B cell (primary cell): Measurements from ENCODE around the gene PLCD3. TPM values are rescaled to one million over a fixed set of nuclear protein-coding genes. Genes with fewer than 3 reads are reported as not detected.

Experiments used
- ATAC-seq: fragments of 200-7000 bp; cut with Tn5 transposase; one replicate; pipeline ENCODE4 v1.10.0; 2021; ENCODE audit warnings: low read depth, mild to moderate bottlenecking, moderate number of reproducible peaks, moderate library complexity
- CTCF ChIA-PET: fragments of 350-600 bp; sonication (Branson Sonifier 250); formaldehyde crosslinking; loops from one replicate; lab custom pipeline; 2021; ENCODE audit warnings: antibody characterized with exemption, inconsistent platforms; lab: Charles Lee
- POLR2A ChIA-PET: fragments of 350-600 bp; sonication (Branson Sonifier 250); formaldehyde crosslinking; loops from one replicate; lab custom pipeline; 2021; ENCODE audit warnings: antibody characterized with exemption; lab: Charles Lee
- DNase-seq: peaks from one replicate; pipeline ENCODE4 v3.0.0; 2013
- H2AFZ ChIP-seq: 2 replicates; pipeline ENCODE4 v1.6.1; 2012; ENCODE audit warnings: mild to moderate bottlenecking, low read depth, low read length; ENCODE audit not compliant: insufficient read depth, poor library complexity, severe bottlenecking
- H3K27ac ChIP-seq, 2 donors: 1 replicate in 1 of 2; 2 replicates in 1 of 2; pipeline ENCODE4 v1.5.1; 2012 to 2013; ENCODE audit warnings: low read length in 2 of 2, mild to moderate bottlenecking in 2 of 2, moderate library complexity in 1 of 2
- H3K27me3 ChIP-seq, 4 experiments: fragments of 200-600 bp in 1 of 4; sonication (generic) in 1 of 4; replicated peaks in 1 of 4; 1 replicate in 2 of 4; 2 replicates in 2 of 4; pipeline versions ENCODE4 v1.6.1 to v1.7.0; 2013 to 2016; ENCODE audit warnings: low read length in 3 of 4, mild to moderate bottlenecking in 2 of 4, mixed read lengths in 1 of 4, moderate library complexity in 1 of 4; ENCODE audit not compliant: insufficient read depth in 4 of 4, control insufficient read depth in 3 of 4; ENCODE audit errors: control extremely low read depth in 1 of 4
- H3K36me3 ChIP-seq, 2 experiments: replicated peaks in 1 of 2; 1 replicate in 1 of 2; 2 replicates in 1 of 2; pipeline versions ENCODE4 v1.6.1 to v1.7.1; 2013; ENCODE audit warnings: low read length in 1 of 2; ENCODE audit not compliant: insufficient read depth in 2 of 2, control insufficient read depth in 1 of 2; ENCODE audit errors: control extremely low read depth in 1 of 2, extremely low read depth in 1 of 2
- H3K4me1 ChIP-seq, 2 donors: fragments of 200-600 bp in 1 of 2; sonication (generic) in 1 of 2; 1 replicate in 1 of 2; 2 replicates in 1 of 2; pipeline versions ENCODE4 v1.5.1 to v1.6.1; 2013 to 2017; ENCODE audit warnings: low read length in 2 of 2; ENCODE audit not compliant: control insufficient read depth in 2 of 2, insufficient read depth in 2 of 2
- H3K4me2 ChIP-seq: replicated peaks from 2 replicates; pipeline ENCODE3; 2012; ENCODE audit warnings: mild to moderate bottlenecking, low read depth, low read length; ENCODE audit not compliant: poor library complexity, severe bottlenecking
- H3K4me3 ChIP-seq, 5 experiments: fragments of 200-600 bp in 1 of 5; sonication (generic) in 1 of 5; 1 replicate in 3 of 5; 2 replicates in 2 of 5; pipeline versions ENCODE4 v1.5.1 to v1.7.0; 2011 to 2016; ENCODE audit warnings: low read length in 4 of 5, mild to moderate bottlenecking in 4 of 5, low read depth in 2 of 5, control low read depth in 1 of 5, moderate library complexity in 1 of 5; ENCODE audit not compliant: insufficient read depth in 1 of 5; ENCODE audit errors: control extremely low read depth in 1 of 5, extremely low read depth in 1 of 5
- H3K79me2 ChIP-seq: fragments of 200-600 bp; sonication (generic); one replicate; pipeline ENCODE4 v1.6.0; 2016; ENCODE audit warnings: low read length; ENCODE audit not compliant: control insufficient read depth, insufficient read depth
- H3K9ac ChIP-seq: fragments of 200-600 bp; sonication (generic); 2 replicates; pipeline ENCODE4 v1.6.1; 2017; ENCODE audit warnings: mild to moderate bottlenecking, low read length, moderate library complexity
- H3K9me3 ChIP-seq, 3 donors: one replicate each; pipeline versions ENCODE4 v1.6.1 to v1.7.1; 2013; ENCODE audit warnings: low read length in 2 of 3; ENCODE audit not compliant: control insufficient read depth in 2 of 3, insufficient read depth in 1 of 3; ENCODE audit errors: control extremely low read depth in 1 of 3
- H4K20me1 ChIP-seq: 2 replicates; pipeline ENCODE4 v1.6.0; 2012; ENCODE audit warnings: mild to moderate bottlenecking, low read length; ENCODE audit not compliant: insufficient read depth, control insufficient read depth, poor library complexity, severe bottlenecking
- H3K27ac Mint-ChIP-seq: one replicate; pipeline ENCODE4 v1.8.0; 2021; ENCODE audit warnings: mixed read lengths
- H3K27me3 Mint-ChIP-seq: one replicate; pipeline ENCODE4 v1.8.0; 2021; ENCODE audit warnings: mixed read lengths
- H3K4me1 Mint-ChIP-seq: one replicate; pipeline ENCODE4 v1.8.0; 2021; ENCODE audit warnings: mixed read lengths
- H3K4me3 Mint-ChIP-seq: one replicate; pipeline ENCODE4 v1.8.0; 2021; ENCODE audit warnings: mixed read lengths
- H3K9me3 Mint-ChIP-seq: one replicate; pipeline ENCODE4 v1.8.0; 2022; ENCODE audit warnings: mixed read lengths; ENCODE audit not compliant: insufficient read depth
- EZH2 ChIP-seq: IDR thresholded peaks from 2 replicates; pipeline ENCODE4 v1.6.1; 2012; ENCODE audit warnings: borderline replicate concordance, low read depth, mild to moderate bottlenecking, moderate library complexity, low read length; ENCODE audit not compliant: insufficient read depth, poor library complexity, severe bottlenecking
- WGBS: methylation state at CpG from one replicate; pipeline ENCODE4 v1.1.5; 2013; ENCODE audit warnings: missing lambda C conversion rate; ENCODE audit not compliant: insufficient coverage; 5-methylcytosine and 5-hydroxymethylcytosine counted together
- intact Hi-C: fragments of 100-400 bp; cut with micrococcal nuclease; formaldehyde crosslinking; loops from one replicate; pipeline ENCODE4 v1.10.0; 2022
- polyA plus RNA-seq: library from polyadenylated mRNA; depleted of rRNA; stranded (reverse); fragments of >200 nt; gene quantifications from 2 replicates; pipeline ENCODE4 v1.2.3, GENCODE V29; 2012
- total RNA-seq, 2 donors: library from RNA; stranded (reverse); fragments of 120-200 nt in 1 of 2; gene quantifications; 1 replicate in 1 of 2; 2 replicates in 1 of 2; pipeline versions ENCODE4 v1.2.3 to v1.2.4, GENCODE V29; 2013 to 2022
- TF ChIP-seq, protein P1 (sequence below): fragments of 200-600 bp; IDR thresholded peaks from one replicate; pipeline ENCODE4 v1.8.0; 2022; ENCODE audit warnings: antibody characterized with exemption, mild to moderate bottlenecking

The PLCD3 gene
- total and polyA plus RNA-seq, 2 donors (not counting 1 experiment from before 2014, with no cell fraction given) = 0.54 to 2.2 TPM

DNA sequence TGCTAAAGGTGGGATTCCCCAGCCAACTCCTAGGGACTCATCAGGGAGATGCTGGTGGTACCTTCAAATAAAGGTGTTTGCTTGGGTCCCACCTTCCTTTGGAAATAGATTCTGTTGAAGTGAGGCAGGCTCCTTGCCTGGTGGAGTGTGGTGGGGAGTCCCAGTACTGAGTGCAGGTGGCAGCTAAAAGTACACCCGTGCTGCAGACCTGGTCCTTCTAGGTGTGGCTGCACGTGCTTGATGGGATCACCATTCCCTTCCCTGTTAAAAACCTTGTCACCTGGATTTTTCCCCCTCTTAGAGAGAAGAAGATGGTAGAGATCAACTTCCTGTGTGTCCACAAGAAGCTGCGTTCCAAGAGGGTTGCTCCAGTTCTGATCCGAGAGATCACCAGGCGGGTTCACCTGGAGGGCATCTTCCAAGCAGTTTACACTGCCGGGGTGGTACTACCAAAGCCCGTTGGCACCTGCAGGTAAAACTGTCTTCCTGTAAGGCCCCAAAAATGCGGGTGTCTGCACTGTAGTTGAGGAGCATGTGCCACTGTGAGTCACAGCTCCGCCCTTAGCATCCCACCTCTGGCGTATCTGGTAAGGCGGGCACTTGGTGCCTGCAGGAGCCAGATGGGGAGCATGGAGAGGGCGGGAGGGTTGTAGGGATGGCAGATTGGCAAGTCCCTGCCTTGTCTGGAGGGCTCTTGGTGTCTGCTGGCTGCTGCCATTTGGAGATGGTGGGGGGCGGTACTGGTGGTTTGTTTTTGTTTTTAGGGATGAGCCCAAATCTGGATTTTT lies 34.0 kb downstream of the PLCD3 start:
- Histone ChIP-seq H3K4me1 (no peaks in the 10 kb centered on the region), H2AFZ (no peak overlapping the region), H3K9ac (no peak overlapping the region), H3K4me3 (no peak overlapping the region), H3K27me3 (no peaks in the 10 kb centered on the region), H3K4me2 (no peak overlapping the region), H4K20me1 (peaks cover 5% of the 10 kb centered on the region), H3K36me3 (peaks cover 2 to 74% of the 10 kb centered on the region in 2 experiments), H3K27ac (no peak overlapping the region), H3K9me3 (no peaks in the 10 kb centered on the region), H3K79me2 (peaks cover 4% of the 10 kb centered on the region)
- ATAC-seq (no peak), DNase-seq (no peak)
- no peak for TF ChIP-seq EZH2
- Mint-ChIP-seq H3K4me3 (no peak overlapping the region), H3K27me3 (no peaks in the 10 kb centered on the region), H3K4me1 (peaks cover 7% of the 10 kb centered on the region), H3K9me3 (no peaks in the 10 kb centered on the region), H3K27ac (no peak overlapping the region)
- CTCF ChIA-PET = interaction anchor here (0.9 to 5.2 kb wide), 23 partner anchors 8 to 320 kb away, joined by 3 to 62 read pairs (median 5); partner anchors contain the start of genes ACBD4, NMT1 and PLCD3
- POLR2A ChIA-PET = no interaction called here
- intact Hi-C loops = no loop called here
- 97% methylated on average over 11 of the region's 13 CpGs for WGBS

GRCh38 chr17:45096926-45097325 lies 35.4 kb downstream of the PLCD3 start:
- intact Hi-C loops = loop anchor here (2.0 kb wide), 1 partner anchor 36 kb away; the partner anchor contains the start of gene PLCD3
- Histone ChIP-seq H3K9me3 (no peaks in the 10 kb centered on the region), H3K4me3 (no peak overlapping the region), H3K79me2 (peaks cover 4% of the 10 kb centered on the region), H3K27ac (no peak overlapping the region), H3K36me3 (peaks cover 2 to 72% of the 10 kb centered on the region in 2 experiments), H4K20me1 (peaks cover 10% of the 10 kb centered on the region), H3K4me1 (no peaks in the 10 kb centered on the region), H2AFZ (no peak overlapping the region), H3K4me2 (no peak overlapping the region), H3K27me3 (no peaks in the 10 kb centered on the region), H3K9ac (no peak overlapping the region)
- POLR2A ChIA-PET = no interaction called here
- CTCF ChIA-PET = interaction anchor here (1.4 to 5.2 kb wide), 4 partner anchors 14 to 176 kb away, joined by 3 to 62 read pairs (median 10); partner anchors contain the start of gene ACBD4
- H3K4me3 Mint-ChIP-seq = no peak overlapping the region
- H3K9me3 Mint-ChIP-seq = no peaks in the 10 kb centered on the region
- no peak overlapping the region for H3K27ac Mint-ChIP-seq
- no peaks in the 10 kb centered on the region for H3K27me3 Mint-ChIP-seq
- 98% methylated on average over 6 of the region's 11 CpGs for WGBS
- no peak for TF ChIP-seq EZH2
- TF ChIP-seq, protein P1, sequence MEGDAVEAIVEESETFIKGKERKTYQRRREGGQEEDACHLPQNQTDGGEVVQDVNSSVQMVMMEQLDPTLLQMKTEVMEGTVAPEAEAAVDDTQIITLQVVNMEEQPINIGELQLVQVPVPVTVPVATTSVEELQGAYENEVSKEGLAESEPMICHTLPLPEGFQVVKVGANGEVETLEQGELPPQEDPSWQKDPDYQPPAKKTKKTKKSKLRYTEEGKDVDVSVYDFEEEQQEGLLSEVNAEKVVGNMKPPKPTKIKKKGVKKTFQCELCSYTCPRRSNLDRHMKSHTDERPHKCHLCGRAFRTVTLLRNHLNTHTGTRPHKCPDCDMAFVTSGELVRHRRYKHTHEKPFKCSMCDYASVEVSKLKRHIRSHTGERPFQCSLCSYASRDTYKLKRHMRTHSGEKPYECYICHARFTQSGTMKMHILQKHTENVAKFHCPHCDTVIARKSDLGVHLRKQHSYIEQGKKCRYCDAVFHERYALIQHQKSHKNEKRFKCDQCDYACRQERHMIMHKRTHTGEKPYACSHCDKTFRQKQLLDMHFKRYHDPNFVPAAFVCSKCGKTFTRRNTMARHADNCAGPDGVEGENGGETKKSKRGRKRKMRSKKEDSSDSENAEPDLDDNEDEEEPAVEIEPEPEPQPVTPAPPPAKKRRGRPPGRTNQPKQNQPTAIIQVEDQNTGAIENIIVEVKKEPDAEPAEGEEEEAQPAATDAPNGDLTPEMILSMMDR = no peak
- peaks cover 7% of the 10 kb centered on the region for H3K4me1 Mint-ChIP-seq
- DNase-seq (no peak), ATAC-seq (no peak)
